Ovary (tissue), 3 donors: ENCODE results near the gene HRH2.

ENCODE experiments used
- CTCF ChIP-seq, 3 donors: fragments of 450-650 bp in 2 of 3; fragments of 200-600 bp in 1 of 3; IDR thresholded peaks; one replicate each; pipeline versions ENCODE4 v1.5.1 to v1.8.0; 2016 to 2022; ENCODE audit warnings: antibody characterized with exemption in 3 of 3, mild to moderate bottlenecking in 1 of 3
- EP300 ChIP-seq: sonication (generic); formaldehyde crosslinking; IDR thresholded peaks from one replicate; pipeline ENCODE4 v1.6.1; 2017; ENCODE audit warnings: antibody characterized with exemption
- POLR2A ChIP-seq: fragments of 450-650 bp; IDR thresholded peaks from one replicate; pipeline ENCODE4 v1.6.1; 2017; ENCODE audit warnings: antibody characterized with exemption, mild to moderate bottlenecking, moderate library complexity
- donor health status: DM: no; HTN: no; CAD: no.

GRCh38 chr5:175701797-175702196 lies 43.9 kb downstream of the HRH2 start:
- TF ChIP-seq CTCF (IDR thresholded peaks at IDR 0.05) = no peak
- TF ChIP-seq POLR2A = no peak
- TF ChIP-seq EP300 = no peak
